HG02973 (cell line): Measurements from ENCODE around the gene RRP36.
"Not testable (repeated sequence)": the region's sequence is repeated elsewhere in the genome, so short reads cannot be mapped to it uniquely, and the experiment has no call there.

Source experiments
- ATAC-seq: cut with Tn5 transposase; IDR thresholded peaks from one replicate; pipeline ENCODE4 v1.9.1; 2021; ENCODE audit warnings: moderate library complexity; ENCODE audit not compliant: unreplicated experiment

The RRP36 gene

GRCh38 chr6:43036712-43037111, 15.3 kb downstream of the RRP36 start:
- no peak for ATAC-seq

- ATAC-seq = no peak
Observed at GRCh38 chr6:43037197-43037596, 15.8 kb downstream of the RRP36 start.

GRCh38 chr6:43037706-43038105, 16.3 kb downstream of the RRP36 start:
- ATAC-seq = no peak

DNA sequence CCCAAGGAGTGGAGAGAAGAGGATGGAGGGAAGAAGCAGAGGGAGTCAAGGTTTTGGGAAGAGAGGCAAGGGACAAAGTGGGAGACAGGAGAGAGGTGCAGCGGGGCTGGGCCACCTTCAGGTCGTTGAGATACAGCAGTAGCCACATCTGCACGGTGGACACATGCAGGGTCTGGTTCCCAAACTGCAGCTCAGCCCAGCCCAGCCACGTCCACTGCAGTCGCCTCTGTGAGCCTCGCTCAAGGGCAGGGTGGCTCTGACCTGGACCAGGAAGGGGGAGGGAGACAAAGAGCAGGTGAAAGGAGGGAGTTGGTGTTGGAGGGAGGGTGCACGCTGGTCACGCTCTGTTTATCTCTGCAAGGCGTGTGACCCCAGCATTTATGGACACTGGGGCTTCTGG, 17.3 kb downstream of the RRP36 start:
- ATAC-seq = no peak

DNA sequence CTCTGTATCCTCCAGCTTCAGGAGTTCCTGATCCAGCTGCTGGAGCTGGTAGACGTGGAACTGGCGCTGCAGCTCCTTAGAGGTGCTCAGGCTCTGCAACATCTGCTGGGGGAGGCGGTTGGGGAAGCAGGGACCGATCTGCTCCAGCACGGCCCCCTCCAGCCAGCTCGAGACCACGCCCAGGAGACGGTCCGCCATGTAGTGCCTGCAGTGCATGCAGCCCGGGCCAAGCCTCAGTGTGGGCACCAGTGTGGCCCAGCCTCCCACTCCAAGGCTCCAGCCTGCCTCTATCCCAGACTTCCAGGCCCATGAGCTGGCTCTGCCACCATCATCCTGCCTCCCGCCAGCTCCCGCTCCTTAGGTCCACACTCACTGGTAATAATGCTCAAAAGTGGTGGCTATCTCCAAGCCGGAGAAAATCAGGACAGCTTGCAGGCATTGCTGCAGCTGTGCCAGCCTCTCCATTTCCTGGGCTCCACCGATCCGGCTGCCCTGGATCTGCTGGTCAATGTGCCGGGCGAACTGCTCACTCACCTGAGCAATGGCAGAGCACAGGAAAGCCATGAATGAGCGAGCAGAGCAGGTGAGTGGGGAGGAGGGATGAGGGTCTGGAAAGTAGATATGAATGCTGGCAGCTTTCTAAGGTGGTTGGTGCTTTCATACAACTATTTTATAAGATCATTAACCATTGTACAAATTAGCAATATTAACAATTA, 19.3 kb downstream of the RRP36 start:
- ATAC-seq = no peak

GRCh38 chr6:43041475-43041874, 20.1 kb downstream of the RRP36 start:
- not testable (repeated sequence) for ATAC-seq

DNA sequence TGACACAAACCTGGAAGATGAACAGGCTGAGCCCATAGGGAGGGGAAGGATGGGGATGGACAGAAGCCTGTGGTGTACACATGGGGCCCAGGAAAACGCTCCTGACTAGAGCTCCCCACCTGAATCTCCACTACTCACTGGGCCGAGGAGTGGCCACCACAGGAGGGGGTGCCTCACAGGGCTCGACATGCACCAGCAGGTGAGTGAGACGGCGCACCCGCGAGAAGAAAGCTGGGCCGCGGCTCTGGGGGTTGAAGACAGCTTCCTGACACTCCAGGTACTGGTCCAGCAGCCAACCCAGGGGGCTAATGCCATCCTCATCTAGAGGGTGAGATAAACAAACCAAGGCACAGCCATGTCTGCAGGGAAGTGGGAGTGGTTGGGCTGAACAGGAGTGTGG, 21.9 kb downstream of the RRP36 start:
- ATAC-seq = no peak

DNA sequence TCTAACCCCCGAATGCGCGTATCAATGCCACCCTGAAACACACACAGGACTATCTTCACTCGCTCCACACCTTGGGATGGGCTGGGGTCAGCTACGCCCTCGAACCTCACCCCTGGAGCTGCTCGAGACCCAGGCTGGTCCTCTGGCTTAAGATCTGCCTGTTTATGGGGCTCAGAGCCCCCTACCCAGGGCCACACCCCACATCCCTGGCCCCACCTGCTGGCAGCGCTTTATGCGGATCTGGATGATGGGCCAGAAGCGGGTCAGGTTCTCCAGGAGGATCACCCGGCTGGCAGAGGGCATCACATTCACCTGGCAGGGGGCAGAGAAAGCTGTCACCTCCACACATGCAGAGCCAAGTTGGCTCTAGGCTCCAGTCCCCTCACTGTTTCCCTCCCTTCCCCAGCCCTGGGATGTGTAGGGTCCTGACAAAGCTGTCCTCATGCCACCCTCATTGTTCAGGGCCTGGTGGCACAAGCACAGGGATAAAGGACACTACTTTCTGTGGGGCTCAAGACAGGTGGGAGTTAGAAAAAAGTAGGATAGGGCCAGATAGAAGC, 24.0 kb downstream of the RRP36 start:
- ATAC-seq = no peak

- ATAC-seq = no peak
Observed at GRCh38 chr6:43047998-43048397, 26.6 kb downstream of the RRP36 start.

- ATAC-seq = no peak
Observed at GRCh38 chr6:43050981-43051380, 29.6 kb downstream of the RRP36 start.

DNA sequence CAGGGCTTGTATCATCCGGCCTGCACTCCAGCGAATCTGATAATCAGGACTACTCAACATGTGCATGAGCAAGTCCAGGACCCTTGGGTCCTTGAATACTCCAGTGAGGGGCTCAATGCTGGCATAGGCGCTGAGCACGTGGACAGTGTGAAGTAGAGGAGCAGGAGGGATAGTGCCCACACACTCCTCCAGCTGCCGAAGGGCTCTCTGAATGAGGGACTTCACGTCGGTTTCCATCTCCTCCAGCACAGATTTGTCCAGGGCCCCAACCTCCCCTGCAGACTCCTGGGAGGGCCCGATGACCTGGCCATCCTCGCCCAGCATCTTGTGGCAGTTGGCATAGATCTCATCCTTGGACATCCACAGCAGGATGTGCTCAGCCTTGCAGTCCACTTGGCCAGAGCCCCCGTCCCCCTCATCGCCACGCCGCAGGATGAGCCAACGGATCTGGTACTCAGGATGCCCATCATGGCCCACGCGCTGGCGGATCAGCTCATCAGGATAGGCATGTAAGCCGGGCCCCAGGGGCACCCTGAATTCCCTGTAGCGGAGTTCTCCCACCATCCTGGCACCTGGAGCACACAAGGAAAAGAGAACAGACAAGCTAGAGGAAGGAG, 30.9 kb downstream of the RRP36 start:
- ATAC-seq = no peak

DNA sequence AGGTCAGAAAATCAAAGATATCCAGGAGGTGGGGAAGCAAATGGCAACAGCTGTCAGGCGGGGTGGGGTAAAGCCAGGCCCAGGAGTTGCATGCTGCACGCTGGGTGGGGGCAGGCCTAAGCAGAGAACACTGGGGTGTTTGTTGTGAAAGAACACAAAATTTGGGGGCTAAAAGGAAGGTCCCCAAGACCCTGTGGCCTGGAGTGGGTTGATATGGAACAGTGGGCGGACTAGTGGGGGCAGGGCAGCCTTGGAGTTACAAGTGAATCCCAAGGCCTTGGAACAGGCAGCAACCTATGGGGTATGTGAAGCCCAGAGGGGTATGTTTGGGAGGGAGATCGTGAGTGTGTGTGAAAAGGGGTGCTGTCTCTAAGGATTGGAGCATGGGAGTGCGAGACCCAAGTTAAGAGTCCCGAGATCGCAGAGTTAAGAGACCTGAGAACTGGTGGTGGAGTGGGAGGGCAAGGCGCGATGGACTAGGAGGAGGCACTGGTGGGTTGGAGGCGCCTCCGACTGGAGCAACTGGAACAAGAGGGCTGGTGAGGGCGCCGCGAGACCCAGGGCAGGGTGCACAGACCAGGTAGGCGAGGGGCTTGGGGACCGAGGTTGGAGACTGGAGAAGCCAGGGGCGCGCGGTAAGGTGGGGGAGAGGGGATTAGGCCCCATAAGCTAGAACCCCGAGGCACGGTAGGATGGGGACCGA, 31.6 kb downstream of the RRP36 start:
- peak; percentile 18 for ATAC-seq

DNA sequence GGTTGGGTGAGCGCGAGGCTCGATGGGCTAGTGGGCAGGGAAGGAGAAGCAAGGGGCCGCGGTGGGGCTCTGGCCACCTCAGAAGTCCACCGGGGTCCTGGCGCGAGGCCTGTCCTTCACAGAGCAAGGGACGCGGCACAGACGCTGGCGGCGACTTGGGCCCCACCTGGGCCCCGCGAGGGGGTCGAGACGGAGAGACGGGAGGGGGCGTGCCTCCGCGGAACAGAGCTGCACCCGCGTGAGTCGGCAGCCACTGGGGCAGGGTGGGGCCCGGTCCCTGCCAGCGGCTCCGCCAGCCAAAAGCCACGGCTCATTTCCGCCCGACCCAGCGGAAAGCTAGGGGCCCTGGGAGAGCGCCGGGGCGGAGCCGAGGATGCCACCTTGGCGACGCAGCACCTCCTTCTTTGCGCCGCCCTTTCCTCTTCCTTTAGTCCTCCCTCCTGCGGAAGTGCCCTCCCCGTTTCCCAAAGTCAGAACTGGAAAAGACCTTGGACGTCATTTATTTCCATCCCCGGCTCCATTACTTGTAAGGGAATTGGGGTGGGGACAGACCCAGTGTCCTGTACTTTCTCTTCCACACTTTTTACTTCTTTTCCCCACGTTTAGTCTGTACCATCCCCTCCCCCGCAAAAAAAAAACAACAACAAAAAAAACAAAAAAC, 32.3 kb downstream of the RRP36 start, which contains the start of gene CUL7:
Gene CUL7 (minus strand): TSS at position 307 of the 661 bp plus-strand sequence. CDS start 1,063 bp downstream, outside the sequence.
- peak; percentile 71 for ATAC-seq

DNA sequence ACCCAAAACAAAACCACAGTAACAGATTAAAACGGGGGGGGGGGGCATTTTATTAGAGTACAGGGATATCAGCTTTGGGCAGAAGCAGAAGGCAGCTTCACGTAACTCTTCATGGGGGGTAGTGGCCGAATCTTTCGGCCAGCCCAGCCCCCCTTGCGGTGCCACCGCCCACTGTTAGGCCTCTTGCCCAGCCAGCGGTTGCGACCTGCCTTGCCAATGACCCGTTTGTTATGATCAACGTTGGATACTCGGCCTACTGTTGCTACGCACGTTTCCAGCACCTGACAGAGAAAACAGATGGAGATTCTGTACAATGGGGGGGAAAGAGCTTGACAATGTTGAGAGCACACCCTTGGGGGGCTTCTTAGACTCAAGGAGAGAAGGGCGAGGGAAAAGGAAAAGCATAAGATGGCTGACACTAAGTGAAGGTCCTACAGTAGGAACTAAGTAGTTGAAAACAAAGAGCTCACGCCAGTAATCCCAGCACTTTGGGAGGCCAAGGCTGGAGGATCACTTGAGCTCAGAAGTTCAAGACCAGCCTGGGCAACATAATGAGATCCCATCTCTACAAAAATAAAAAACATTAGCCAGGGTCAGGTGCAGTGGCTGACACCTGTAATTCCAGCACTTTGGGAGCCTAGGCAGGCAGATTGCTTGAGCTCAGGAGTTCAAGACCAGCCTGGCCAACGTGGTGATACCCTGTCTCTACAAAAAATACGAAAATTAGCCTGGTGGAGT, 33.0 kb downstream of the RRP36 start:
- ATAC-seq = no peak

GRCh38 chr6:43055966-43056365, 34.5 kb downstream of the RRP36 start:
- ATAC-seq = no peak

GRCh38 chr6:43058531-43058930, 37.1 kb downstream of the RRP36 start:
- no peak for ATAC-seq

DNA sequence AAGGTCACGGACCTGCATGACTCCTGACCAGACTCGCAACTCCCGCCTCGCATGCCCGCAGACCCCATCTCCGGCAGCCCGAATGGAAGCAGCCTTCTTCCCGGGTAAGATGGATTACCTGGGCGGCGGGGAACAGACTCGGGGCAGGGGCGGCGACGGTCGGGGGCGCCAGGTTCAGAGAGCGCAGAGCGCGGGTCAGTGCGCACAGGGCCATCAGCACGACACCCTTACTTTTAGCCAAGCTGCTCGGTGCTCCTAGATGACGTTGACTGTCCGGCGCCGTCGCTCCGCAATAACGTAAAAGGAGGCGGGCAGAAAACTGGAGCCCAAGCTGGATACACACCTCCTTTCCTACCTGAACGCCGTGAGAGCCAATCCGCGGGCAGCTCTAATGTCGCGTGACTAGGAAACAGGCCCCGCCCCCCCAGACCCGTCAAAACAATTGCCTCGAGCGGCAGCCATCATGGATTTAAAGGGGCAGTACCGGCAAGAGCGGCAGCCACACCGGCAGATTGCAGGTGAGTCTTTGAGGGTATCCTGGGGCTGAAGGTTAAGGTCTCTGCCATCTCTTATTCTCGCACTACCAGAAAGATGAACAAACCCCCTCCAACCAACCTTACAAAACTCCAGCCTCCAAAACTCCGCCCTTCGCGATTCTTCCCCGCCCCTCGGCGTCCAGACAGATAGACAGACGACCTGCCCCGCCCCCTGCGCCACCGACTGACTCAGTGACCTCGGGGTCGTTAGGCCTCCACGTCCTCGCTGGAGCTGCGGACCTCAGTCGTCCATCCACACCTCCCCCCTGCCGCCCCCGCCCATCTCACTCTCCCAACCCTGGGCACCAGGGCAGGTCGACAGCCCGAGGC, 38.0 kb downstream of the RRP36 start, which contains the start of the genes KLC4 and MRPL2:
Gene KLC4 (plus strand): TSS at position 464 of the 866 bp plus-strand sequence. CDS start 1,705 bp downstream, outside the sequence.
Gene MRPL2 (minus strand): TSS at position 267 of the 866 bp plus-strand sequence. CDS start 53 bp downstream, at position 214.
- peak; percentile 75 for ATAC-seq

DNA sequence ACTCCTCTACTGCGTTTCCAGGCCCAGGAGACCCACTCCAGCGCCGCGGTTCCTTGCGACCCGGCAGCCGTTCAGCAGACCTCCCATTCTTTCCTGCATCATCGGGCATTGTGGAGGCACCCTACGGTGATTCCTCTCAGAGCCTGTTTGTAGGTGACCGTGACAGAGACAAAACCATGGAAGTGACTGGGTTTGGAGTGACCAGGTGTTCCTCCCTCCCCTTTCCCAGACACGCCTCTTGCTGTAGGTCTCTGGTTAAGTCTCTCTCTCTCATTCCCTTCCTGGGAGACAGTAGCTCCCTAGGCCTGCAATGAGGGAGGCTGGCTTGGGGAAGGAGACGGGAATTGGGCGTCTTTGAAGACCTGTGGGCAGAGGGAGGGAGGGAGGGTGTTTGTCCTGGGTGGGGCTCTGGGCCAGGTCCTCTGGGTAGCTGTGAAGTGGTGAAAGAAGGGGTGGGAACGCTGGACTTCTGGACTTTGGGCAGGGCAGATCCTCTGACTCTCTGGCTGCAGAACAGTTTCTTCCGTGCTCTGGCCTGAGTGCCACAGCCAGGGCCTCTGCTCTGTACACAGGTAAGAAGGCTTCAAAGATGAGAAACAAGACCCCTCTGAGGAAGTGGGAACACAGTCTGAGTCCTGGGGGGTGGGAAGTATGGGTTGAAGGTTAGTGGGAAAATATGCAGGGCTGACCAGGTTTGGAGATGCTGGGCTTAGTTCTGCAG, 38.8 kb downstream of the RRP36 start:
- no peak for ATAC-seq
